Activated naive CD8-positive, alpha-beta T cell treated with anti-CD3 and anti-CD28 coated beads, Interleukin-2, amount 50 U/mL, for 16 hours (primary cell): ENCODE measurements around the gene FRS3.
"Not testable (repeated sequence)": the region's sequence is repeated elsewhere in the genome, so short reads cannot be mapped to it uniquely, and the experiment has no call there.

Experiments used
- DNase-seq: peaks from one replicate; pipeline ENCODE4 v3.0.0-alpha.2; 2020; ENCODE audit warnings: low read depth, low spot score

The FRS3 gene

GRCh38 chr6:41769376-41769775 is 10.3 kb downstream of the FRS3 start:
- DNase-seq: no peak

DNA sequence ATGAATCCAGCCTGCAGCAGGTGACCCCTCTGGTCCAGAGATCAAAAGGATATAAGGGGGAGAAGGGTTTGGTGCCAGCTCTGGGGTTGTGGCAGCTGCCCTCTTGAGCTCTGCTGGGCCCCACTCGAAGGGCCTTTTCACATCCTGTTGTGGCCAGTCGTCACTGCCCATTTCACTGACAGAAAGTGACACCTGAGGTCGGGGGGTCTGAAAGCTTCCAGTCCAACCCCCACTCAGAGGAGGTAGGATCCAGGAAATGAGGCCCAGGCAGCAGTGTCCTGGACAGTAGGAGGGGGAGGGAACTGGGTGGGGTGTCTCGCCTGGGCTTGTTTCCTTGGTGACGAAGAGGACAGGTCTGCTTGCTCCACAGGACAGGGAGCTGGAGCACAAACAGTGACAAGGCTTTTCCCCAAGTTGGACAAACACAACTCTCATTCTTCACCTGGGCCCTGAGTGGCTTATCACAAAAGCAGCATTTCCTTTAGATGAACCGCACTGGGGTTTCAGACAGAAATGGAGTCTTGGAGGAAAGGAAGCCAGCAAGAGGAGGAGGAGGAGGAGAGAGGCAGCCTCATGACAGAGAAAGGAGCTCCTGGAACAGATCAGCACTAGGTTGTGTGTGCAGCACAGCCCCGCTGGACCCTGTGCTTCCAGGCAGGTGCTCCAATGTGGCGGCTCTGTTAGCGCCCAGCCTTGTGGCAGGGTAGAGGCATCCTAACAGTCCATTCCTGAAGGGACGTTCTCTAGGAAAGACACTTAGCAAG is 11.0 kb downstream of the FRS3 start:
- DNase-seq: no peak

- DNase-seq: no peak
Observed at GRCh38 chr6:41767112-41767833, 12.4 kb downstream of the FRS3 start.

DNA sequence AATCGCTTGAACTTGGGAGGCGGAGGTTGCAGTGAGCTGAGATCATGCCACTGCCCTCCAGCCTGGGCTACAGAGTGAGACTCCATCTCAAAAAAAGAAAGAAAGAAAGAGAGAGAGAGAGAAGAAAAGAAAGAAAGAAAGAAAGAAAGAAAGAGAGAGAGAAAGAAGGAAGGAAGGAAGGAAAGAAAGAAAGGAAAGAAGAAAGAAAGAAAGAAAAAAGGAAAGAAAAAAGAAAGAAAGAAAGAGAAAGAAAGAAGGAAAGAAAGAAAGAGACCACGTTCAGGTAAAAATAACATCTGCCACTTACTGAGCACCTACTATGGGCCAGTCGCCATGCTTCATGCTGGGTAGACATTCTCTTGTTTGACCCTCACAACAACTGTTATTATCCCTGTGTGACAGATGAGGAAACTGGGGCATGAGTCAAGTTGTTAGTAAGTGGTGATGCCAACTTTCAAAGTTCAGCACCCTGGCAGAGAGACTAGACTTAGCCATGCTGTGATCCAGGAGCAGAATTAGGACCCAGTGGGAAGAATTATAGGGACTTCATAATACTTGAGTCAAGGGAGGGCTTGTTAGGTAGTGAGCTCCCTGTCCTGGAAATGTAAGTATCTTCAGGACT is 13.5 kb downstream of the FRS3 start:
- DNase-seq: not testable (repeated sequence)

DNA sequence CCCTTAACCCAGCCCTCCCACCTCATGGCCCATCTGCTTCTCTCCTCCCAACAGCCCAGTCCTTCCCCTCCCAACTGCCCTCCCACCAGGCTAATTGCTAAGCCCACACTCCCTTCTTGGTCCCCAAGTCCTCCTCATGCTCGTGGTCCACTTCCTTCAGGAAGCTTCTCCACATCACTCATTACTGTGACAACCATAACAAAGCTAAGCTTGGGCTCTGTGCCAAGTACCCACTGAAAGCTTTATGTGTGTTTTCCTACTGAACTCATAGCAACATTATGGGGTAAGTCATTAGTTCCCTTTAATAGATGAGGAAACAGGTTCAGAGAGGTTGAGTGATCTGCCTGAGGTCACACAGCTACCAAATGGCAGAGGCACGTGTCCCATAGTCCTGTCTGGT is 16.2 kb downstream of the FRS3 start:
- no peak for DNase-seq

DNA sequence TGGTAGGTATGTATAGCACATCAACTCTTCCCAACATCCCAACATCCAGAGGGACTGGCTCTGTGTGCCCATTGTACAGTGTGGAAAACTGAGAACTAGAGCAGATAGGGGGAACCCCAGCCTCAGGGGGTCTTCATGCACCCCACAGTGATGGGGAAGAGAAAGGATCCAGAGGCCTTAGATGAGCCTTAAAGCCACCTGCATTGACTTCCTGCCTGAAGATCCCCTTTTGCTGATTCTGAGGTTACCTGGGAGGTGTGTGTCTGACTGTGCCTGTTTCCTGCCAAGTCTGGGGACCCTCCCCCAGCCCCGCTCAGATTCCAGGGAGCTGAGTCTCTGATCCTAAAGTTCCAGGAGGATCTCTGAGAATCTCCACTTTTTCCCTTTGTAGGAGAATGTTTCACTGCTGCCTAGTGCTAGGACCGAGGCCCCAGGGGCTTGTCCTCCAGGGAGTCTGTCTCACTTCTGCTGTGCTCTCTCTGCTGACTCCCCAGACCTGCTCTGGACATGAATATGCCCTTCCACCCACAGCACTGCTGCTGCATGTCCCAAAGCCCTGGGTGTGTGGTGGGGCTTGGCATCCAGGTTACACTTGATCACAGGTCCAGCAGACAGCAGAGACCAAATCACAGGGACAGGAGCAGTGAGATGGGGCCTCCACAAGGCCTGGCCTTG is 19.7 kb downstream of the FRS3 start:
- no peak for DNase-seq

DNA sequence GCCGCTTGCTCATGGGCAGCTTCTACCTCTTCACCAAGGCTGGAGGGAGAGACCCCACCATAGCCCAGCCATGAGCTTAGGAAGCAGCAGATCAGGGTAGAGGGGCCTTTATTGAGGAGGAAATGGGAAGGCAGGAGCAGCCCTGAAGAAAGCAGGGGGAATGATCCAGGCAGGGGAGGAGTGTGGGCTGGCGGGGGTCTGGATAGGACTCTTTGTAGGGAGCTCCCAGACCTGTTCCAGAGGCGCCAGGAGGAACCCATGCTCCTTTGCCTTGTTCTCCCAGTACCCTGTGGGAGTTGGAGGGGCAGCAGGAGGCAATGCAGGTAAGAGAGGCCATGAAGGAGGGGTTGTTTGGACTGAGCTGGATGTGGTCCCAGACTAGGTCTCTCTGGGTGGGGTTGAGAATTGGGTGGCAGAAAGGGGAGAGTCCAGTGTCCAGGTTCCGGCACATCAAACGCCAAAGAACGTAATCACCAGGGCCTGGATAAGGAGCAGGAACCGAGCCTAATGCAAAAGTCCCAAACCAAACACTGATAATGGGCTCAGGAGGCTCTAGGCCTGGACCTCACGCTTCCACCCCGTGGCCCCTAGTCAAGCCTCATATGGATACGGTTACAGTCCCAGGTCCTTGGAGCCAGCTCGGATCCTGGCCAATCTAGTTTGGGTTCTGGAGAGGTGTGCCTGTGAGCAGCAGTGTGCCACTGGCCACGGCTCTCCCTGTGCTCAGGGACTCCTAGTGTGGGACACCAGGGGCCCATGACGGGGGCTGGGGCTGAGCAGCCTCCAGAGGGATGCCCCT is 20.4 kb downstream of the FRS3 start:
- no peak for DNase-seq

DNA sequence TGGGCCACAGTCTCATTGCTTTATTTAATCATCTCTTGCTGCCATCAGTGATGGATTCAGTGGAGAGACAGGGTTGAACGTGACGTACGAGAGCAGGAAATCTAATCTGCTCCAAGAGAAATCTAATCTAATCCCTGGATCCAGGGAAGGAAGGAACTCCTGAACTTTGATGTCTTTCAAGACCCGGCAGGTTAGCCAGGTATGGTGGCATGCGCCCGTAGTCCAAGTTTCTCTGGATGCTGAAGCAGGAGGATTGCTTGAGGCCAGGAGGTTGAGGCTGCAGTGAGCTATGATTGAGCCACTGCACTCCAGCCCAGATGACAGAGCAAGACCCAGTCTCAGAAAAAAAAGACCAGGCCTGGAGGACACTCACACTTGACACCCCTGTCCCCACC is 21.1 kb downstream of the FRS3 start:
- DNase-seq: no peak

- DNase-seq: no peak
Observed at GRCh38 chr6:41757931-41758640, 21.6 kb downstream of the FRS3 start.

DNA sequence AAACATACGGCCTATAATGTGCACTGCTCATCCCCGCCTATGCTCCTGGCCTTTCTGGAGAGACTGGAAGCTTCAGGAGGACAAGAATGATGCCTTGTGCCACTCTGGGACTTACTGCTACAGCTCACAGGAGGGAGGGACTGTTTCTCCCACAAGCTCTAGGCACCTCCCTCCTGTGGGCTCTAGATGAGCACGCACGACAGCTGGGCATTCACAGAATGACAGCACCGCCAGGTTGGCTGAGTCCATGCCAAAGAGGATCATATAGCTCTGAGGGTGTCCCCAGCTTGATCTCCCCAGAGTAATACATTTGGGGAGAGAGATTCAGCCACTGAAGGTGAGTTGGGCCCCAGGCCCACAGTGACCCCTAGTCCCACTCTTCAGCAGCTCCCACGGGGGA is 22.4 kb downstream of the FRS3 start:
- DNase-seq: no peak

- no peak for DNase-seq
Observed at GRCh38 chr6:41756354-41756753, 23.3 kb downstream of the FRS3 start.

- DNase-seq: no peak
Observed at GRCh38 chr6:41755895-41756294, 23.8 kb downstream of the FRS3 start.

- no peak for DNase-seq
Observed at GRCh38 chr6:41750374-41750773, 29.3 kb downstream of the FRS3 start.

DNA sequence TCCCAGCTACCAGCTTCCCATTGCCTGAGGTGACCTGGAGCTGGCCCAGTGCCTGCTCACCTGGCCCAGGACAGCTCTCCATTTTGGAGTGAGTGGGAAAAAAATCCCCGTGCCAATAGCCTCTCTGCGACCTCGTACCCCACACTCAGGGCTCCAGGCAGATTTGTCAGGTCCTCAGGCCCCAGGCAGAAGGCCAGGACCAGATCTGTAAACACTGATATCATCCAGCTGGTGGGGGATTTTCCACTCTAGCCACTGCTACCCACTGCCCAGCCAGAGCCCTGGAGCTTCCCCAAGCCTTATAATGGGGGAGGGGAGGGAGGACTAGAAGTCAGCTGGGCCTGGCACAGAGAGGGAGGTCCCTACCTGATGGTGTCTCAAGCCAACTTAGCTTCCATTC is 31.2 kb downstream of the FRS3 start:
- no peak for DNase-seq

DNA sequence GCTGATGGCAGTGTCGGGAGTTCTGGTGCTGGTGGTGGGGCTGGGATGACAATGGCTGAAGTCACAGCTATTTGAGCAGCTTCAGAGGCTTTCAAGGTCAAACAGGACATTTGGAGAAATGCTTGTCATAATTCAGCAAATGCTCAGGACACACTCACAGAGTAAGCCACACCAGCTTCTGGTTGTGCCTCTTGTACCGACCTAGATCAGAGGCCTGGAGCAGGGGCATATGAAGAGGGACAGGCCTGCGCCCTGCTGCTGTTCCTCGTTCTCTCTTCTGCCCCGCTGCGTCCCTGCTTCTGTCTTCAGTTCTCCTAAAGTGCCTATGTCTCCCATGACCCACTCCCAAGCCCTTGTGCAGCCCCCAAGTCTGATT is 31.6 kb downstream of the FRS3 start:
- DNase-seq: no peak

DNA sequence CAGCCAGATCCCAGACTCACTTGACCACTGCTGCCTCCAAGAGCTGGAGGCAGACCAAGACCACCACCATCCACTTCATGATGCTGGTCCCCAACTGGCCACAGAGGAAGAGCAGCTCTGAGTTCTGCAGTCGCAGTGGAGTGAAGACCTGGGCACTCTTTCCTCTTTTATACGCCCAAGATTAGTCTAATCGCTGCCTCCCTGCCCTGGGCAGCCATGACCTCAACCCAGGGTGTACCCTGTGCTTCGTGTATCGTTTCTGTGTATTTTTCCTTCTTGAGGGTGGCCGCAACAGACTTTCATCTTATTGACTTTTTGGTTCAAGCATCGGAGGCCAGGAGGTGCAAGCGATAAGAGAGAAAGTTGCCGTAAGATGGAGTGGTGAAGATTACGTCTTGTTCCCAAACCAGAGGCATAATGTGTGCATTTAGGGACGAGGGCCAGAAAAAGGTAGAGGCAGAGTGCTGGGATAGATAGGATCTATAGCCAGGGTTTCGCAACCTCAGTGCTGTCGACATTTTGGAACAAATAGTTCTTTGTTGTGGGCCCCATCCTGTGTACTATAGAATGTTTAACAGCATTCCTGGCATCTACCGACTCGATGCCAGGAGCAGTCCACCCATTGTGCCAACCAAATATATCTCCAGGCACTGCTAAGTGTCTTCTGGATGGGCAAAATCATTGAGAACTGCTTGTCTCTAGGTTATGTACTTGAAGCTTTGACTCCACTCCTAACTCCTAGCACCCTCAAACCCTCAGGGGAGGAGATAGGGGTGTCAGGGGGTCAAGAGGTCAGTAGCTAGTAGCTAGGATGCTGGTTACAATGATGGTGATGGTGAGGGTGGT is 32.2 kb downstream of the FRS3 start, which contains the start of gene PGC:
Gene PGC, minus strand, starts transcription at position 142 of the 846 bp plus-strand sequence. Its CDS starts 63 bp downstream, at position 79.
- DNase-seq: no peak

GRCh38 chr6:41746107-41746506 is 33.6 kb downstream of the FRS3 start:
- no peak for DNase-seq

DNA sequence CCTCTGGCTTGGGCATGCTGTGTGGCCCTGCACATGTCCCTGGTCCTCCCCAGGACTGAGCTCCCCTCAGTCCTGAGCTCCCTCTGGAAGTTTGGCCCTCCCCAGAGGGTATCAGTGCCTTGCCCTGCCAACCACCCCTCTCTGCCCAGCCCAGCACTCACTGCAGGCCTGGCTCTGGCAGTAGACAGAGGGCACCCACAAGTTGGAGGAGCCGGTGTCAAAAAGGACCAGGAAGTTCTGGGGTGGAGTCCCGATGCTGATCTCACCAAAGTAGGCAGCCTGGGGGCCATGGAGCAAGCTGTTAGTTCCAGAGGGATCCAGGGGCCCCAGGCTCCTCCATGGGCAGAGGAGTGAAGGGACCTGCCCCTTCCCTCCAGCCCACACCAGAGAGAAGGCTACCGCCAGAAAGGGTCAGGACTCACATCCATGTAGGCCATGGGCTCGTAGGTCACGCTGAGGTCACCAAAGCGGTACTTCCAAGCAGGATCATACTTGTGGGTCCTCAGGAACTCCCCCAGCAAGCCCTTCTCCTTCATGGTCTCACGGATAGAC is 35.4 kb downstream of the FRS3 start:
- no peak for DNase-seq

GRCh38 chr6:41743406-41744235 is 36.1 kb downstream of the FRS3 start:
- no peak for DNase-seq
